Measurements from ENCODE around the gene PIK3CD.

GRCh38 chr1:9628541-9629444, 22.7 kb upstream of the PIK3CD start:
- TF ChIP-seq BHLHE40 (IDR thresholded peaks at IDR 0.05; ENCODE audit: low read depth, low read length) (no peak), CTCF (conservative IDR thresholded peaks at IDR 0.05; ENCODE audit: low read depth, low read length) (no peak), POLR2A (IDR thresholded peaks at IDR 0.05; ENCODE audit: low read depth, low read length) (no peak), CEBPB (IDR thresholded peaks at IDR 0.05; ENCODE audit: low read depth, low read length) (no peak), NFE2L2 (IDR thresholded peaks at IDR 0.05; ENCODE audit: low read depth, low read length) (no peak), ELK1 (IDR thresholded peaks at IDR 0.05; ENCODE audit: borderline replicate concordance, low read depth, low read length) (no peak)

All from IMR-90 (cell line).